GM23338 (cell line): Measurements from ENCODE around the gene NSD1. TPM values are rescaled to one million over a fixed set of nuclear protein-coding genes. Genes with fewer than 3 reads are reported as not detected.
A peak's percentile ranks its signal among the peaks of the same experiment; 100 is the strongest.

Experiments
- ATAC-seq: fragments of 200-7000 bp; cut with Tn5 transposase; 3 replicates; pipeline ENCODE4 v1.9.1; 2020
- DNase-seq: peaks from one replicate; pipeline ENCODE4 v3.0.0-alpha.2; 2015; ENCODE audit warnings: low spot score
- H2AFZ ChIP-seq: fragments of 200-600 bp; sonication (generic); 2 replicates; pipeline ENCODE4 v1.8.0; 2016; ENCODE audit warnings: antibody characterized with exemption, mild to moderate bottlenecking, moderate library complexity
- H3F3A ChIP-seq: fragments of 200-600 bp; sonication (generic); replicated peaks from 2 replicates; pipeline ENCODE4 v1.8.0; 2017; ENCODE audit warnings: antibody characterized with exemption, mixed run types, low read depth
- H3K27ac ChIP-seq: fragments of 200-600 bp; sonication (generic); 2 replicates; pipeline ENCODE4 v1.6.1; 2016; ENCODE audit warnings: low read depth
- H3K27me3 ChIP-seq: fragments of 200-600 bp; sonication (generic); 2 replicates; pipeline ENCODE4 v1.8.0; 2016; ENCODE audit warnings: mild to moderate bottlenecking, mixed run types, moderate library complexity; ENCODE audit not compliant: insufficient read depth
- H3K36me3 ChIP-seq: fragments of 200-600 bp; sonication (generic); 2 replicates; pipeline ENCODE4 v1.8.0; 2016; ENCODE audit warnings: mild to moderate bottlenecking; ENCODE audit not compliant: insufficient read depth
- H3K4me1 ChIP-seq: fragments of 200-600 bp; sonication (generic); 2 replicates; pipeline ENCODE4 v1.8.0; 2016; ENCODE audit warnings: mild to moderate bottlenecking, moderate library complexity; ENCODE audit not compliant: insufficient read depth
- H3K4me2 ChIP-seq: fragments of 200-600 bp; sonication (generic); 2 replicates; pipeline ENCODE4 v1.7.1; 2017; ENCODE audit warnings: mixed run types
- H3K4me3 ChIP-seq: fragments of 200-600 bp; sonication (generic); 2 replicates; pipeline ENCODE4 v1.6.1; 2016; ENCODE audit warnings: mixed run types
- H3K79me2 ChIP-seq: fragments of 200-600 bp; sonication (generic); replicated peaks from 2 replicates; pipeline ENCODE4 v1.8.0; 2017; ENCODE audit warnings: mild to moderate bottlenecking; ENCODE audit not compliant: insufficient read depth
- H3K9me2 ChIP-seq: fragments of 200-600 bp; sonication (generic); 2 replicates; pipeline ENCODE4 v1.8.0; 2017; ENCODE audit not compliant: insufficient read depth
- H4K20me1 ChIP-seq: fragments of 200-600 bp; sonication (generic); replicated peaks from 2 replicates; pipeline ENCODE4 v1.8.0; 2017; ENCODE audit warnings: mild to moderate bottlenecking; ENCODE audit not compliant: insufficient read depth
- H3K27ac Mint-ChIP-seq: 2 replicates; pipeline ENCODE4 v1.8.0; 2020; ENCODE audit warnings: inconsistent platforms, mild to moderate bottlenecking, moderate library complexity, mixed read lengths
- H3K27me3 Mint-ChIP-seq: 3 replicates; pipeline ENCODE4 v1.8.0; 2022; ENCODE audit warnings: low read depth, mild to moderate bottlenecking, moderate library complexity, mixed read lengths, inconsistent platforms; ENCODE audit not compliant: insufficient read depth, poor library complexity
- H3K36me3 Mint-ChIP-seq: 3 replicates; pipeline ENCODE4 v1.8.0; 2021; ENCODE audit warnings: low read depth, mild to moderate bottlenecking, inconsistent platforms, moderate library complexity, mixed read lengths
- H3K4me1 Mint-ChIP-seq: 3 replicates; pipeline ENCODE4 v1.8.0; 2020; ENCODE audit warnings: mild to moderate bottlenecking, inconsistent platforms, mixed read lengths
- H3K4me3 Mint-ChIP-seq: 3 replicates; pipeline ENCODE4 v1.8.0; 2021; ENCODE audit warnings: moderate library complexity, mild to moderate bottlenecking, inconsistent platforms, mixed read lengths
- H3K9me3 Mint-ChIP-seq: 3 replicates; pipeline ENCODE4 v1.8.0; 2020; ENCODE audit warnings: moderate library complexity, mild to moderate bottlenecking, inconsistent platforms, mixed read lengths
- CREB1 ChIP-seq: fragments of 250-450 bp; sonication (Bioruptor Pico); IDR thresholded peaks from 2 replicates; pipeline ENCODE4 v1.5.0; 2020; ENCODE audit warnings: low read depth, mild to moderate bottlenecking, moderate library complexity
- ETS1 ChIP-seq: IDR thresholded peaks from 2 replicates; pipeline ENCODE4 v1.6.1; 2016; ENCODE audit warnings: antibody characterized with exemption
- EZH2 ChIP-seq: fragments of 200-600 bp; sonication (generic); IDR thresholded peaks from one replicate; pipeline ENCODE4 v1.8.0; 2017; ENCODE audit warnings: antibody characterized with exemption, mild to moderate bottlenecking, low read depth; ENCODE audit not compliant: unreplicated experiment
- EZH2phosphoT487 ChIP-seq: fragments of 200-600 bp; sonication (generic); IDR thresholded peaks from one replicate; pipeline ENCODE4 v1.8.1; 2018; ENCODE audit warnings: antibody characterized with exemption; ENCODE audit not compliant: unreplicated experiment
- JUNB ChIP-seq: IDR thresholded peaks from one replicate; pipeline ENCODE4 v1.6.1; 2016; ENCODE audit warnings: antibody characterized with exemption; ENCODE audit not compliant: unreplicated experiment
- NANOG ChIP-seq: IDR thresholded peaks from 2 replicates; pipeline ENCODE4 v1.6.1; 2016; ENCODE audit warnings: antibody characterized with exemption, borderline replicate concordance
- POLR2AphosphoS5 ChIP-seq: IDR thresholded peaks from 2 replicates; pipeline ENCODE4 v1.6.1; 2016; ENCODE audit warnings: antibody characterized with exemption, low read depth
- STAT1 ChIP-seq: IDR thresholded peaks from one replicate; pipeline ENCODE4 v1.6.1; 2016; ENCODE audit warnings: antibody characterized with exemption; ENCODE audit not compliant: unreplicated experiment
- ZNF114 ChIP-seq: fragments of 250-450 bp; sonication (Bioruptor Pico); IDR thresholded peaks from 2 replicates; pipeline ENCODE4 v1.5.0; 2020; ENCODE audit warnings: mild to moderate bottlenecking, moderate library complexity
- ZNF331 ChIP-seq: fragments of 250-450 bp; sonication (Bioruptor Pico); IDR thresholded peaks from 2 replicates; pipeline ENCODE4 v1.5.0; 2020; ENCODE audit warnings: low read depth, mild to moderate bottlenecking, moderate library complexity
- polyA plus RNA-seq: library from polyadenylated mRNA; unstranded; fragments of >200 nt; fragmentation: Nextera tagmentation; extraction: Ambion mirVana; gene quantifications from 2 replicates; pipeline ENCODE4 v1.2.1, GENCODE V29; 2016
- total RNA-seq: library from RNA; depleted of rRNA; stranded (reverse); fragments of >200 nt; shearing (Covaris generic); gene quantifications from 2 replicates; pipeline ENCODE4 v1.2.3, GENCODE V29; 2014
- TF ChIP-seq, protein P1 (sequence below): fragments of 250-450 bp; sonication (Bioruptor Pico); IDR thresholded peaks from 2 replicates; pipeline ENCODE4 v1.5.0; 2020; ENCODE audit warnings: mild to moderate bottlenecking, moderate library complexity
- TF ChIP-seq, protein P2 (sequence below): IDR thresholded peaks from one replicate; pipeline ENCODE4 v1.6.1; 2018; ENCODE audit warnings: antibody characterized with exemption; ENCODE audit not compliant: unreplicated experiment
- TF ChIP-seq, protein P3 (sequence below), 2 experiments: fragments of 200-600 bp in 1 of 2; sonication (generic) in 1 of 2; conservative IDR thresholded peaks; 2 replicates each; pipeline versions ENCODE4 v1.5.1 to v1.6.1; 2016 to 2017; ENCODE audit warnings: antibody characterized with exemption in 2 of 2, low read depth in 2 of 2, mild to moderate bottlenecking in 2 of 2, moderate library complexity in 1 of 2

NSD1 gene
- total and polyA plus RNA-seq, 2 experiments from 2014 or later: 96.4 to 106 TPM

GRCh38 chr5:177334781-177335700 lies 201.5 kb downstream of the NSD1 start:
- peaks cover 5% of the 10 kb centered on the region; the same call in 1 of the 2 replicates for H3K79me2 ChIP-seq
- Mint-ChIP-seq H3K4me3 (no peak overlapping the region), H3K27ac (0 out of 2 replicates have a peak overlapping the region, but pooled peaks have one; percentile 36), H3K27me3 (peaks cover 11% of the 10 kb centered on the region), H3K9me3 (no peaks in the 10 kb centered on the region), H3K36me3 (peaks cover 62% of the 10 kb centered on the region), H3K4me1 (peaks cover 23% of the 10 kb centered on the region)
- DNase-seq (no peak), ATAC-seq (no peak)
- no peak for TF ChIP-seq JUNB
- TF ChIP-seq ETS1: no peak
- TF ChIP-seq EZH2phosphoT487: no peak
- TF ChIP-seq, protein P1, sequence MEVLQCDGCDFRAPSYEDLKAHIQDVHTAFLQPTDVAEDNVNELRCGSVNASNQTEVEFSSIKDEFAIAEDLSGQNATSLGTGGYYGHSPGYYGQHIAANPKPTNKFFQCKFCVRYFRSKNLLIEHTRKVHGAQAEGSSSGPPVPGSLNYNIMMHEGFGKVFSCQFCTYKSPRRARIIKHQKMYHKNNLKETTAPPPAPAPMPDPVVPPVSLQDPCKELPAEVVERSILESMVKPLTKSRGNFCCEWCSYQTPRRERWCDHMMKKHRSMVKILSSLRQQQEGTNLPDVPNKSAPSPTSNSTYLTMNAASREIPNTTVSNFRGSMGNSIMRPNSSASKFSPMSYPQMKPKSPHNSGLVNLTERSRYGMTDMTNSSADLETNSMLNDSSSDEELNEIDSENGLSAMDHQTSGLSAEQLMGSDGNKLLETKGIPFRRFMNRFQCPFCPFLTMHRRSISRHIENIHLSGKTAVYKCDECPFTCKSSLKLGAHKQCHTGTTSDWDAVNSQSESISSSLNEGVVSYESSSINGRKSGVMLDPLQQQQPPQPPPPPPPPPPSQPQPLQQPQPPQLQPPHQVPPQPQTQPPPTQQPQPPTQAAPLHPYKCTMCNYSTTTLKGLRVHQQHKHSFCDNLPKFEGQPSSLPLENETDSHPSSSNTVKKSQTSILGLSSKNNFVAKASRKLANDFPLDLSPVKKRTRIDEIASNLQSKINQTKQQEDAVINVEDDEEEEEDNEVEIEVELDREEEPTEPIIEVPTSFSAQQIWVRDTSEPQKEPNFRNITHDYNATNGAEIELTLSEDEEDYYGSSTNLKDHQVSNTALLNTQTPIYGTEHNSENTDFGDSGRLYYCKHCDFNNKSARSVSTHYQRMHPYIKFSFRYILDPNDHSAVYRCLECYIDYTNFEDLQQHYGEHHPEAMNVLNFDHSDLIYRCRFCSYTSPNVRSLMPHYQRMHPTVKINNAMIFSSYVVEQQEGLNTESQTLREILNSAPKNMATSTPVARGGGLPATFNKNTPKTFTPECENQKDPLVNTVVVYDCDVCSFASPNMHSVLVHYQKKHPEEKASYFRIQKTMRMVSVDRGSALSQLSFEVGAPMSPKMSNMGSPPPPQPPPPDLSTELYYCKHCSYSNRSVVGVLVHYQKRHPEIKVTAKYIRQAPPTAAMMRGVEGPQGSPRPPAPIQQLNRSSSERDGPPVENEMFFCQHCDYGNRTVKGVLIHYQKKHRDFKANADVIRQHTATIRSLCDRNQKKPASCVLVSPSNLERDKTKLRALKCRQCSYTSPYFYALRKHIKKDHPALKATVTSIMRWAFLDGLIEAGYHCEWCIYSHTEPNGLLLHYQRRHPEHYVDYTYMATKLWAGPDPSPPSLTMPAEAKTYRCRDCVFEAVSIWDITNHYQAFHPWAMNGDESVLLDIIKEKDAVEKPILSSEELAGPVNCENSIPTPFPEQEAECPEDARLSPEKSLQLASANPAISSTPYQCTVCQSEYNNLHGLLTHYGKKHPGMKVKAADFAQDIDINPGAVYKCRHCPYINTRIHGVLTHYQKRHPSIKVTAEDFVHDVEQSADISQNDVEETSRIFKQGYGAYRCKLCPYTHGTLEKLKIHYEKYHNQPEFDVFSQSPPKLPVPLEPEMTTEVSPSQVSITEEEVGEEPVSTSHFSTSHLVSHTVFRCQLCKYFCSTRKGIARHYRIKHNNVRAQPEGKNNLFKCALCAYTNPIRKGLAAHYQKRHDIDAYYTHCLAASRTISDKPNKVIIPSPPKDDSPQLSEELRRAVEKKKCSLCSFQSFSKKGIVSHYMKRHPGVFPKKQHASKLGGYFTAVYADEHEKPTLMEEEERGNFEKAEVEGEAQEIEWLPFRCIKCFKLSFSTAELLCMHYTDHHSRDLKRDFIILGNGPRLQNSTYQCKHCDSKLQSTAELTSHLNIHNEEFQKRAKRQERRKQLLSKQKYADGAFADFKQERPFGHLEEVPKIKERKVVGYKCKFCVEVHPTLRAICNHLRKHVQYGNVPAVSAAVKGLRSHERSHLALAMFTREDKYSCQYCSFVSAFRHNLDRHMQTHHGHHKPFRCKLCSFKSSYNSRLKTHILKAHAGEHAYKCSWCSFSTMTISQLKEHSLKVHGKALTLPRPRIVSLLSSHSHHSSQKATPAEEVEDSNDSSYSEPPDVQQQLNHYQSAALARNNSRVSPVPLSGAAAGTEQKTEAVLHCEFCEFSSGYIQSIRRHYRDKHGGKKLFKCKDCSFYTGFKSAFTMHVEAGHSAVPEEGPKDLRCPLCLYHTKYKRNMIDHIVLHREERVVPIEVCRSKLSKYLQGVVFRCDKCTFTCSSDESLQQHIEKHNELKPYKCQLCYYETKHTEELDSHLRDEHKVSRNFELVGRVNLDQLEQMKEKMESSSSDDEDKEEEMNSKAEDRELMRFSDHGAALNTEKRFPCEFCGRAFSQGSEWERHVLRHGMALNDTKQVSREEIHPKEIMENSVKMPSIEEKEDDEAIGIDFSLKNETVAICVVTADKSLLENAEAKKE (CRISPR knock-in tag): no peak
- TF ChIP-seq POLR2AphosphoS5: no peak
- no peak for TF ChIP-seq NANOG
- no peak for TF ChIP-seq ZNF114 (CRISPR knock-in tag)
- no peak for TF ChIP-seq CREB1 (CRISPR knock-in tag)
- TF ChIP-seq EZH2: no peak
- TF ChIP-seq STAT1: no peak
- no peak for TF ChIP-seq ZNF331
- TF ChIP-seq, protein P2, sequence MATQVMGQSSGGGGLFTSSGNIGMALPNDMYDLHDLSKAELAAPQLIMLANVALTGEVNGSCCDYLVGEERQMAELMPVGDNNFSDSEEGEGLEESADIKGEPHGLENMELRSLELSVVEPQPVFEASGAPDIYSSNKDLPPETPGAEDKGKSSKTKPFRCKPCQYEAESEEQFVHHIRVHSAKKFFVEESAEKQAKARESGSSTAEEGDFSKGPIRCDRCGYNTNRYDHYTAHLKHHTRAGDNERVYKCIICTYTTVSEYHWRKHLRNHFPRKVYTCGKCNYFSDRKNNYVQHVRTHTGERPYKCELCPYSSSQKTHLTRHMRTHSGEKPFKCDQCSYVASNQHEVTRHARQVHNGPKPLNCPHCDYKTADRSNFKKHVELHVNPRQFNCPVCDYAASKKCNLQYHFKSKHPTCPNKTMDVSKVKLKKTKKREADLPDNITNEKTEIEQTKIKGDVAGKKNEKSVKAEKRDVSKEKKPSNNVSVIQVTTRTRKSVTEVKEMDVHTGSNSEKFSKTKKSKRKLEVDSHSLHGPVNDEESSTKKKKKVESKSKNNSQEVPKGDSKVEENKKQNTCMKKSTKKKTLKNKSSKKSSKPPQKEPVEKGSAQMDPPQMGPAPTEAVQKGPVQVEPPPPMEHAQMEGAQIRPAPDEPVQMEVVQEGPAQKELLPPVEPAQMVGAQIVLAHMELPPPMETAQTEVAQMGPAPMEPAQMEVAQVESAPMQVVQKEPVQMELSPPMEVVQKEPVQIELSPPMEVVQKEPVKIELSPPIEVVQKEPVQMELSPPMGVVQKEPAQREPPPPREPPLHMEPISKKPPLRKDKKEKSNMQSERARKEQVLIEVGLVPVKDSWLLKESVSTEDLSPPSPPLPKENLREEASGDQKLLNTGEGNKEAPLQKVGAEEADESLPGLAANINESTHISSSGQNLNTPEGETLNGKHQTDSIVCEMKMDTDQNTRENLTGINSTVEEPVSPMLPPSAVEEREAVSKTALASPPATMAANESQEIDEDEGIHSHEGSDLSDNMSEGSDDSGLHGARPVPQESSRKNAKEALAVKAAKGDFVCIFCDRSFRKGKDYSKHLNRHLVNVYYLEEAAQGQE: no peak
- TF ChIP-seq, protein P3, sequence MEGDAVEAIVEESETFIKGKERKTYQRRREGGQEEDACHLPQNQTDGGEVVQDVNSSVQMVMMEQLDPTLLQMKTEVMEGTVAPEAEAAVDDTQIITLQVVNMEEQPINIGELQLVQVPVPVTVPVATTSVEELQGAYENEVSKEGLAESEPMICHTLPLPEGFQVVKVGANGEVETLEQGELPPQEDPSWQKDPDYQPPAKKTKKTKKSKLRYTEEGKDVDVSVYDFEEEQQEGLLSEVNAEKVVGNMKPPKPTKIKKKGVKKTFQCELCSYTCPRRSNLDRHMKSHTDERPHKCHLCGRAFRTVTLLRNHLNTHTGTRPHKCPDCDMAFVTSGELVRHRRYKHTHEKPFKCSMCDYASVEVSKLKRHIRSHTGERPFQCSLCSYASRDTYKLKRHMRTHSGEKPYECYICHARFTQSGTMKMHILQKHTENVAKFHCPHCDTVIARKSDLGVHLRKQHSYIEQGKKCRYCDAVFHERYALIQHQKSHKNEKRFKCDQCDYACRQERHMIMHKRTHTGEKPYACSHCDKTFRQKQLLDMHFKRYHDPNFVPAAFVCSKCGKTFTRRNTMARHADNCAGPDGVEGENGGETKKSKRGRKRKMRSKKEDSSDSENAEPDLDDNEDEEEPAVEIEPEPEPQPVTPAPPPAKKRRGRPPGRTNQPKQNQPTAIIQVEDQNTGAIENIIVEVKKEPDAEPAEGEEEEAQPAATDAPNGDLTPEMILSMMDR (conservative IDR thresholded peaks at IDR 0.05; ENCODE audit: low read depth in 2 of 2): no peak
- peaks cover 7% of the 10 kb centered on the region; the same call in 1 of the 2 replicates for H4K20me1 ChIP-seq
- H3K4me3 ChIP-seq: no peak overlapping the region
- no peak overlapping the region for H3K27ac ChIP-seq
- H3K36me3 ChIP-seq: peaks cover 5% of the 10 kb centered on the region; the same call in 1 of the 2 replicates
- no peaks in the 10 kb centered on the region; the same call in 1 of the 2 replicates for H3K4me1 ChIP-seq
- no peaks in the 10 kb centered on the region for H3K9me2 ChIP-seq
- H2AFZ ChIP-seq: no peak overlapping the region
- no peak overlapping the region for H3K4me2 ChIP-seq
- H3F3A ChIP-seq: no peaks in the 10 kb centered on the region
- no peaks in the 10 kb centered on the region for H3K27me3 ChIP-seq
